Lung (tissue), 12 donors: ENCODE results near the gene UGT1A5. TPM values are rescaled to one million over a fixed set of nuclear protein-coding genes. Genes with fewer than 3 reads are reported as not detected.

Experiments
- ATAC-seq: fragments of 200-7000 bp; cut with Tn5 transposase; one replicate; pipeline ENCODE4 v1.9.1; 2020; ENCODE audit warnings: moderate number of reproducible peaks; ENCODE audit not compliant: insufficient read depth, low FRiP score
- DNase-seq, 3 donors: peaks; one replicate each; pipeline ENCODE4 v3.0.0-alpha.2; 2013 to 2017
- H3K27ac ChIP-seq, 2 donors: one replicate each; pipeline ENCODE4 v1.5.1; 2013; ENCODE audit warnings: mild to moderate bottlenecking in 2 of 2, moderate library complexity in 2 of 2, control low read depth in 1 of 2, inconsistent platforms in 1 of 2, low read depth in 1 of 2, low read length in 1 of 2
- H3K27me3 ChIP-seq, 3 donors: one replicate each; pipeline ENCODE4 v1.5.1; 2013; ENCODE audit warnings: low read length in 2 of 3; ENCODE audit not compliant: control insufficient read depth in 3 of 3, insufficient read depth in 3 of 3
- H3K36me3 ChIP-seq, 4 donors: one replicate each; pipeline ENCODE4 v1.5.1; 2013; ENCODE audit warnings: low read length in 4 of 4, mild to moderate bottlenecking in 1 of 4, moderate library complexity in 1 of 4; ENCODE audit not compliant: control insufficient read depth in 4 of 4, insufficient read depth in 4 of 4
- H3K4me1 ChIP-seq, 5 donors: one replicate each; pipeline ENCODE4 v1.5.1; 2013; ENCODE audit warnings: low read length in 5 of 5, mild to moderate bottlenecking in 2 of 5, moderate library complexity in 1 of 5; ENCODE audit not compliant: control insufficient read depth in 5 of 5, insufficient read depth in 5 of 5
- H3K4me3 ChIP-seq: one replicate; pipeline ENCODE4 v1.5.1; 2013; ENCODE audit warnings: mild to moderate bottlenecking, control low read depth, moderate library complexity
- H3K9ac ChIP-seq, 2 donors: one replicate each; pipeline ENCODE4 v1.5.1; 2013; ENCODE audit warnings: low read length in 2 of 2, control low read depth in 1 of 2; ENCODE audit not compliant: insufficient read depth in 1 of 2
- H3K9me3 ChIP-seq, 4 donors: one replicate each; pipeline ENCODE4 v1.5.1; 2013; ENCODE audit warnings: low read length in 3 of 4, mild to moderate bottlenecking in 1 of 4, moderate library complexity in 1 of 4; ENCODE audit not compliant: control insufficient read depth in 4 of 4, insufficient read depth in 3 of 4
- CTCF ChIP-seq: IDR thresholded peaks from 2 replicates; pipeline ENCODE4 v1.5.1; 2012; ENCODE audit warnings: mild to moderate bottlenecking; ENCODE audit errors: control extremely low read depth, extremely low read depth
- WGBS, 2 donors: extraction: QIAGEN DNeasy Blood & Tissue Kit; methylation state at CpG; one replicate each; pipeline ENCODE4 v1.1.7; 2013; 5-methylcytosine and 5-hydroxymethylcytosine counted together
- polyA plus RNA-seq, 2 donors: library from polyadenylated mRNA; stranded (reverse); fragments of 200-250 nt; gene quantifications; one replicate each; pipeline ENCODE4 v1.2.1, GENCODE V29; 2013
- total RNA-seq, 2 donors: library from RNA; depleted of rRNA in 1 of 2; stranded (reverse); fragments of >200 nt in 1 of 2; gene quantifications; one replicate each; pipeline ENCODE4 v1.2.1, GENCODE V29; 2014 to 2021
- donor health status: control.
- donor health status: control.
- donor health status: Bipolar disorder and iron deficiency.
- donor health status: healthy.
- donor health status: DM: yes; HTN: yes; CAD: no.

UGT1A5 gene
- total and polyA plus RNA-seq, 4 donors = 0.34 TPM; not detected in 3

DNA sequence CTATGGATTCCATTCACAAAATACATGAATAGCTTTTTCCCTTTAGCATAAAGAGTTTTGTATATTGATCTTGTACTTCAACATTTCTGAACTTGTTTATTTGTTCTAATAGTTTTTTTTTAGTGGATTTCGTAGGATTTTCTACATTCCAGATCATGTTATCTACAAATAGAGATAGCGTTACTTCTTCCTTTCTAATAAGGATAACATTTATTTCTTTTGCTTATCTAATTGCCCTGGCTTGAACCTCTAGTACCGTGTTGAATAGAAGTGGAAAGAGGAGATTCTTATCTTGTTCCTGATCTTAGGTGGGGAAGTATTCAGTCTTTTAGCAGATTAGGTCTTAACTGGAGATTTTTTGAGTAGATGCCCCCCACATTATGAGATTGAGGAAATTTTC, 10.5 kb upstream of the UGT1A5 start:
- ATAC-seq = no peak
- no peaks in the 10 kb centered on the region for H3K36me3 ChIP-seq
- no peak for TF ChIP-seq CTCF
- H3K27ac ChIP-seq = no peak overlapping the region
- no peaks in the 10 kb centered on the region for H3K27me3 ChIP-seq
- H3K9ac ChIP-seq = no peak overlapping the region
- no peak for DNase-seq
- H3K4me1 ChIP-seq = peaks cover 0 to 8% (median 0%) of the 10 kb centered on the region in 5 donors
- WGBS, 2 donors = 44 to 55% methylated on average over 3 of the region's 3 CpGs
- no peaks in the 10 kb centered on the region for H3K9me3 ChIP-seq
- no peak overlapping the region for H3K4me3 ChIP-seq

GRCh38 chr2:233705911-233706506, 6.7 kb upstream of the UGT1A5 start:
- ATAC-seq (no peak), DNase-seq (no peak)
- Histone ChIP-seq H3K27me3 (no peaks in the 10 kb centered on the region), H3K4me3 (no peak overlapping the region), H3K27ac (no peak overlapping the region), H3K9ac (no peak overlapping the region), H3K9me3 (no peaks in the 10 kb centered on the region), H3K4me1 (no peaks in the 10 kb centered on the region), H3K36me3 (no peaks in the 10 kb centered on the region)
- TF ChIP-seq CTCF = no peak
- 58 to 70% methylated on average over 4 of the region's 4 CpGs for WGBS, 2 donors

GRCh38 chr2:233706720-233707119, 6.0 kb upstream of the UGT1A5 start:
- no peaks in the 10 kb centered on the region for H3K9me3 ChIP-seq
- WGBS, 2 donors = 0 to 96% methylated on average over 1 of the region's 1 CpG
- no peak overlapping the region for H3K9ac ChIP-seq
- H3K27me3 ChIP-seq = no peaks in the 10 kb centered on the region
- no peak overlapping the region for H3K27ac ChIP-seq
- ATAC-seq = no peak
- DNase-seq = no peak
- no peak overlapping the region for H3K4me3 ChIP-seq
- TF ChIP-seq CTCF = no peak
- H3K36me3 ChIP-seq = no peaks in the 10 kb centered on the region
- H3K4me1 ChIP-seq = no peaks in the 10 kb centered on the region
